GM18873 (cell line): ENCODE results near the gene MAML3.

Source experiments
- ATAC-seq: cut with Tn5 transposase; IDR thresholded peaks from one replicate; pipeline ENCODE4 v1.9.1; 2021; ENCODE audit warnings: mild to moderate bottlenecking, moderate library complexity, moderate number of reproducible peaks; ENCODE audit not compliant: unreplicated experiment, low FRiP score

MAML3 gene

GRCh38 chr4:139853309-139853708, 300.7 kb downstream of the MAML3 start:
- ATAC-seq = no peak

- ATAC-seq = no peak
Observed at GRCh38 chr4:139852612-139853269, 301.2 kb downstream of the MAML3 start.

- no peak for ATAC-seq
Observed at GRCh38 chr4:139851639-139852038, 302.3 kb downstream of the MAML3 start.

GRCh38 chr4:139851133-139851532, 302.9 kb downstream of the MAML3 start:
- ATAC-seq = no peak

GRCh38 chr4:139849219-139849618, 304.8 kb downstream of the MAML3 start:
- ATAC-seq = no peak

- ATAC-seq = no peak
Observed at GRCh38 chr4:139848028-139848427, 306.0 kb downstream of the MAML3 start.

GRCh38 chr4:139847602-139848001, 306.4 kb downstream of the MAML3 start:
- ATAC-seq = no peak

- ATAC-seq = no peak
Observed at GRCh38 chr4:139846766-139847165, 307.2 kb downstream of the MAML3 start.

GRCh38 chr4:139845453-139846093, 308.4 kb downstream of the MAML3 start:
- ATAC-seq = no peak

- no peak for ATAC-seq
Observed at GRCh38 chr4:139844459-139845036, 309.4 kb downstream of the MAML3 start.

GRCh38 chr4:139844057-139844456, 309.9 kb downstream of the MAML3 start:
- no peak for ATAC-seq

GRCh38 chr4:139843641-139844040, 310.3 kb downstream of the MAML3 start:
- ATAC-seq = no peak

GRCh38 chr4:139841464-139842195, 312.4 kb downstream of the MAML3 start:
- no peak for ATAC-seq

GRCh38 chr4:139840773-139841172, 313.2 kb downstream of the MAML3 start:
- ATAC-seq = no peak

- no peak for ATAC-seq
Observed at GRCh38 chr4:139839403-139840031, 314.5 kb downstream of the MAML3 start.

- ATAC-seq = no peak
Observed at GRCh38 chr4:139838811-139839210, 315.2 kb downstream of the MAML3 start.

GRCh38 chr4:139834981-139835391, 319.0 kb downstream of the MAML3 start:
- ATAC-seq = no peak

GRCh38 chr4:139834226-139834662, 319.7 kb downstream of the MAML3 start:
- ATAC-seq = no peak

GRCh38 chr4:139833151-139833910, 320.7 kb downstream of the MAML3 start:
- ATAC-seq = no peak
